CD4-positive, alpha-beta T cell treated with Interleukin-12 subunit alpha and Interleukin-12 subunit beta, for 1 hour (primary cell): ENCODE data around the gene SMYD4.
"Not testable (repeated sequence)": the region's sequence is repeated elsewhere in the genome, so short reads cannot be mapped to it uniquely, and the experiment has no call there.

Source experiments
- DNase-seq: peaks from one replicate; pipeline ENCODE4 v3.0.0-alpha.2; 2020

Gene SMYD4

GRCh38 chr17:1820528-1821252 is 9.0 kb downstream of the SMYD4 start:
- no peak for DNase-seq

DNA sequence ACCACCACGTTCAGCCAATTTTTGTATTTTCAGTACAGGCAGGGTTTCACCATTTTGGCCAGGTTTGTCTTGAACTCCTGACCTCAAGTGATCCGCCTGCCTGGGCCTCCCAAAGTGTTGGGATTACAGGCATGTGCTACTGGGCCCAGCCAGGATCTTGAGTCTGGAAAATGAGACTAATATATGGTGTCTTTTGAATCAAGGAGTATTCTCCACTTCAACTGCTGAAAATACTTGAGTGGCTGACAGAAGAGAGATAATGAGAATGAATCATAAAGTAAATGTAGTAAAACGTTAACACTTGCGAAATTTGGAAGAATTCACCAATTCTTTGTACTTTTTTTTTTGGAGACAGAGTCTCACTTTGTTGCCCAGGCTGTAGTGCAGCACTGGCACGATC is 16.6 kb downstream of the SMYD4 start:
- no peak for DNase-seq

- DNase-seq: no peak
Observed at GRCh38 chr17:1810450-1811103, 19.1 kb downstream of the SMYD4 start.

- DNase-seq: not testable (repeated sequence)
Observed at GRCh38 chr17:1809815-1810214, 19.9 kb downstream of the SMYD4 start.

GRCh38 chr17:1808644-1809043 is 21.1 kb downstream of the SMYD4 start:
- DNase-seq: no peak

DNA sequence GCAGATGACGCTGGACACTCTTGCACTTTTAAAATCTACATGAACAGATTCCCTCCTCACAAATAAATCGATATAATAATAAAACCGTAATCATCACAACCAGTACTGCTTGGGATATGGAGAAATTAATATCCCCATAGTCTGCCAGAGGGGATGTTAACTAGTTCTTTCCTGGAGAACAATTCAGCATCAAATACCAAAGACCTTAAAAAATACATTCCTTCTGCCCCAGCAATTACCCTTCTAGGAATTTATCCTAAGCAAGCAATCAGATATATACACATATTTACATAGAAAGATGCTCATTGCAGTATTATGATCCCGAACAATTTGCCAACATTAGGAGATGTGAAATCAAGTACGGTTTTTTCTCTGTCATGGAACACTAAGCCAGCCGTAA is 21.8 kb downstream of the SMYD4 start:
- DNase-seq: no peak

DNA sequence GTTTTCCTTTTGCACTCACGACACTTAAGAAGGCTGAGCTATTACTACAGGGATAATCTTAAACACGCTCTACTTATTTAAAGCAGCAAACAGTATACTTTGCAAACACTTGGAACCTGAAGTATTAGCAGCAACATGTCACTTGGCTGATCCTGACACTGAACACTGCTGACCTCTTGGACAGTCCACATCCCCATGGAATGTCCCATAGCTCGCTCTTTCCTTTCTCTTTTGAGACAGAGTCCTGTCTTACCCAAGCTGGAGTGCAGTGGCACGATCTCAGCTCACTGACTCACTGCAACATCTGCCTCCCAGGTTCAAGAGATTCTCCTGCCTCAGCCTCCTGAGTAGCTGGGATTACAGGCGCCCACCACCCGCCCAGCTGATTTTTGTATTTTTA is 26.4 kb downstream of the SMYD4 start:
- DNase-seq: no peak

- no peak for DNase-seq
Observed at GRCh38 chr17:1802429-1802828, 27.3 kb downstream of the SMYD4 start.

- DNase-seq: no peak
Observed at GRCh38 chr17:1800712-1801111, 29.0 kb downstream of the SMYD4 start.

DNA sequence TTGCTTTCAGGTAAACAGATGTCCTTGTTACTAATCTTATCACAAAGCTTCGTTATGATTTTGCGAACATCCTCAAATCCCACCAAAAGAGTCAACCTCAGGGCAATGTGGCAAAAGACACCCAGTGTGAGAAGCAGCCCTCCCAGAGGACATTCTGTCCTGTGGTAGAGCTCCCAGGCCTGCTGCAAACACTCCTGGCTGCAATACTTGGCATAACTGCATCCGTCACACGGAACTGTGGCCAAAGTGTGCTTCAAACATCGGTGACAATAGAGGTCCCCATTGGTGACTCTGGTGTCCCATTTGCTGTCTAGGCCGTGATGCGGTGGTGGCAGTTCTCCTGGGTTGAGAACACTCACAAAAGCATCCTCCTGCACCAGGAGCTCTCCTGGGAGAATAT is 29.5 kb downstream of the SMYD4 start:
- no peak for DNase-seq

DNA sequence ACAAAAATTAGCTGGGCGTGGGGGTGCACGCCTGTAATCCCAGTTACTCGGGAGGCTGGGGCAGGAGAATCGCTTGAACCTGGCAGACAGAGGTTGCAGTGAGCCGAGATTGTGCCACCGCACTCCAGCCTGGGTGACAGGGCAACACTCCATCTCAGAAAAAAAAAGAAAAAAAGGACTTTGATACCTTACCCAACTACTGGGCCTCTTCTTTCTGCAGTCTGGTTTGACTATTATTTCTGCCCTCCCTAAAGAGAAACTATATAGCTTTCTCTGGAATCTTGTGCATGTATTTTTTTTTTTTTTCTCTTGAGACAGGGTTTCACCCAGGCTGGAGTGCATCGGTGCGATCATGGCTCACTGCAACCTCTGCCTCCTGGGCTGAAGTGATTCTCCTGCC is 31.9 kb downstream of the SMYD4 start:
- DNase-seq: not testable (repeated sequence)

DNA sequence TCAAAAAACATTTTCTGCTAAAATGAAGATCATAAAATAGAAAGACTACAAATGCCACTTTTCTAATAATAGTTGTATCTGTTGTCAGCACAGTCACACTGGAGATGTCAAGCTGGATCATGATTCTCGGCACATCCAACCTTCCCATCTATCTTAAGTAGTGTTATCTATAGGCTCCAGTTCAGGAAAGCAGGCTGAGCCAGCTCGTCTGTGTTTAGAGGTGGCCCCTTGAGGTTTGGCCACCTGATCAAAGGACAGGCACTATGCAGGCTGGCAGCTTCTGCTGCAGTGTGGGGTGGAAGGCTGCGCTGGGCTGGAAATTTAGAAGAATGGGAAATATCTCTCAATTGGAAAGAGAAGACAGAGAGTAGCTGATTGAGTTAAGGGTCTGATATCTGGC is 32.4 kb downstream of the SMYD4 start:
- DNase-seq: no peak

- no peak for DNase-seq
Observed at GRCh38 chr17:1796800-1797199, 32.9 kb downstream of the SMYD4 start.

- DNase-seq: no peak
Observed at GRCh38 chr17:1793447-1793806, 36.3 kb downstream of the SMYD4 start.

GRCh38 chr17:1792495-1793446 is 36.9 kb downstream of the SMYD4 start:
- no peak for DNase-seq

GRCh38 chr17:1789936-1790335 is 39.8 kb downstream of the SMYD4 start:
- DNase-seq: no peak

- DNase-seq: no peak
Observed at GRCh38 chr17:1787301-1787902, 42.3 kb downstream of the SMYD4 start.

GRCh38 chr17:1786708-1787107 is 43.0 kb downstream of the SMYD4 start:
- DNase-seq: no peak

- DNase-seq: no peak
Observed at GRCh38 chr17:1785930-1786329, 43.8 kb downstream of the SMYD4 start.

GRCh38 chr17:1783834-1784611 is 45.7 kb downstream of the SMYD4 start:
- DNase-seq: peak; percentile 27

GRCh38 chr17:1783271-1783670 is 46.4 kb downstream of the SMYD4 start:
- no peak for DNase-seq

- DNase-seq: no peak
Observed at GRCh38 chr17:1782171-1782567, 47.5 kb downstream of the SMYD4 start.
